K562 (cell line): ENCODE data around the gene ZNF804A. TPM values are rescaled to one million over a fixed set of nuclear protein-coding genes. Genes with fewer than 3 reads are reported as not detected.

Source experiments
- ATAC-seq: fragments of 200-7000 bp; cut with Tn5 transposase; 3 replicates; pipeline ENCODE4 v1.9.1; 2020; ENCODE audit warnings: moderate library complexity
- BruUV-seq: library from RNA; stranded (reverse); fragments of 400-500 nt; replicated peaks from 2 replicates; lab custom pipeline; 2021; lab: Mats Ljungman, UMichigan
- CTCF ChIA-PET: fragments of 300-600 bp; formaldehyde crosslinking; extraction: SDS; loops from one replicate; lab custom pipeline; 2021; ENCODE audit warnings: low intra/inter-chr PET ratio; lab: Yijun Ruan, JAX
- POLR2A ChIA-PET: fragments of 300-600, 350-650 bp; sonication (Branson Sonifier 250); formaldehyde crosslinking; extraction: SDS; loops from one replicate; lab custom pipeline; 2021; ENCODE audit warnings: antibody characterized with exemption, inconsistent platforms; lab: Yijun Ruan, JAX
- DNase-seq, 4 experiments: peaks; one replicate each; pipeline versions ENCODE4 v3.0.0 to v3.0.0-alpha.2; 2011 to 2018; ENCODE audit warnings: low spot score in 3 of 4, mixed read lengths in 3 of 4; ENCODE audit errors: extremely low read depth in 1 of 4
- FAIRE-seq: peaks from 2 replicates; lab custom pipeline; 2011; peaks lifted over from hg19 to GRCh38; lab: Jason Lieb, UNC
- H2AFZ ChIP-seq: 2 replicates; pipeline ENCODE4 v1.6.0; 2011; ENCODE audit warnings: low read depth, low read length, control low read depth, inconsistent platforms
- H3K27ac ChIP-seq: fragments of 200-600 bp; 3 replicates; pipeline ENCODE4 v1.8.0; 2011; ENCODE audit warnings: low read depth, mild to moderate bottlenecking, control low read depth, inconsistent platforms, low read length, moderate library complexity, mixed read lengths; ENCODE audit errors: extremely low read depth
- H3K27me3 ChIP-seq, 2 experiments: fragments of 300-600 bp in 1 of 2; 2 replicates in 1 of 2; 3 replicates in 1 of 2; pipeline versions ENCODE4 v1.6.0 to v1.8.0; 2011; ENCODE audit warnings: inconsistent platforms in 2 of 2, low read length in 2 of 2, mild to moderate bottlenecking in 1 of 2, mixed read lengths in 1 of 2, moderate library complexity in 1 of 2; ENCODE audit not compliant: control insufficient read depth in 2 of 2, insufficient read depth in 2 of 2
- H3K36me3 ChIP-seq: fragments of 300-600 bp; 3 replicates; pipeline ENCODE4 v1.8.0; 2011; ENCODE audit warnings: mild to moderate bottlenecking, low read length, inconsistent platforms; ENCODE audit not compliant: control insufficient read depth, insufficient read depth
- H3K4me1 ChIP-seq, 2 experiments: fragments of 200-600 bp in 1 of 2; replicated peaks in 1 of 2; 2 replicates in 1 of 2; 3 replicates in 1 of 2; pipeline versions ENCODE4 v1.5.1 to v1.8.0; 2011; ENCODE audit warnings: inconsistent platforms in 2 of 2, low read length in 2 of 2, mild to moderate bottlenecking in 1 of 2, mixed read lengths in 1 of 2, moderate library complexity in 1 of 2; ENCODE audit not compliant: control insufficient read depth in 2 of 2, insufficient read depth in 2 of 2
- H3K4me2 ChIP-seq: 2 replicates; pipeline ENCODE4 v1.6.1; 2011; ENCODE audit warnings: low read length, control low read depth, inconsistent platforms, mixed read lengths; ENCODE audit not compliant: insufficient read depth
- H3K4me3 ChIP-seq: fragments of 200-600 bp; sonication (generic), shearing (Covaris generic); 2 replicates; pipeline ENCODE4 v1.5.1; 2016; ENCODE audit warnings: control low read depth, inconsistent platforms
- H3K79me2 ChIP-seq: fragments of 200-600 bp; 3 replicates; pipeline ENCODE4 v1.8.0; 2011; ENCODE audit warnings: low read length, inconsistent platforms; ENCODE audit not compliant: control insufficient read depth, insufficient read depth
- H3K9ac ChIP-seq, 2 experiments: 2 replicates each; pipeline versions ENCODE4 v1.6.0 to v1.6.1; 2011; ENCODE audit warnings: low read depth in 2 of 2, low read length in 2 of 2, control low read depth in 1 of 2, inconsistent platforms in 1 of 2, mild to moderate bottlenecking in 1 of 2, mixed read lengths in 1 of 2; ENCODE audit not compliant: insufficient read depth in 1 of 2
- H3K9me1 ChIP-seq: one replicate; pipeline ENCODE4 v1.6.0; 2011; ENCODE audit warnings: inconsistent platforms, mild to moderate bottlenecking, low read length, moderate library complexity; ENCODE audit not compliant: control insufficient read depth, insufficient read depth
- H3K9me3 ChIP-seq: replicated peaks from 2 replicates; pipeline ENCODE4 v1.5.1; 2011; ENCODE audit warnings: low read depth, low read length, inconsistent platforms; ENCODE audit not compliant: control insufficient read depth, insufficient read depth
- H4K20me1 ChIP-seq: replicated peaks from 2 replicates; pipeline ENCODE4 v1.6.1; 2011; ENCODE audit warnings: low read length, inconsistent platforms, mixed read lengths; ENCODE audit not compliant: control insufficient read depth, insufficient read depth
- DEAF1 ChIP-seq: fragments of 450-650 bp; formaldehyde crosslinking; IDR thresholded peaks from 2 replicates; pipeline ENCODE4 v1.4.0; 2020; ENCODE audit warnings: mild to moderate bottlenecking, moderate library complexity
- FUS ChIP-seq: fragments of 200-400 bp; formaldehyde crosslinking; optimal IDR thresholded peaks from 2 replicates; pipeline ENCODE3; 2017; ENCODE audit warnings: low read depth, low read length
- NKRF ChIP-seq: fragments of 450-650 bp; IDR thresholded peaks from 2 replicates; pipeline ENCODE4 v1.6.1; 2016; ENCODE audit warnings: borderline replicate concordance
- PRPF4 ChIP-seq: fragments of 200-400 bp; formaldehyde crosslinking; IDR thresholded peaks from one replicate; pipeline ENCODE4 v1.6.1; 2017; ENCODE audit warnings: low read length, low read depth, mild to moderate bottlenecking; ENCODE audit not compliant: insufficient read depth, poor library complexity, severe bottlenecking
- SAFB ChIP-seq: fragments of 200-400 bp; formaldehyde crosslinking; IDR thresholded peaks from 2 replicates; pipeline ENCODE4 v1.6.1; 2017; ENCODE audit warnings: low read depth, low read length, borderline replicate concordance
- TAF1 ChIP-seq: IDR thresholded peaks from 2 replicates; pipeline ENCODE4 v1.6.1; 2011; ENCODE audit warnings: mild to moderate bottlenecking, low read length, moderate library complexity; ENCODE audit not compliant: insufficient read depth, control insufficient read depth, severe bottlenecking; ENCODE audit errors: extremely low read depth
- ZNF280B ChIP-seq: fragments of 250-450 bp; sonication (Bioruptor Pico); IDR thresholded peaks from 2 replicates; pipeline ENCODE4 v1.5.1; 2021; ENCODE audit warnings: mild to moderate bottlenecking
- WGBS: fragments of 100-300 bp; shearing (Covaris generic); methylation state at CpG from one replicate; pipeline ENCODE4 v1.1.6; 2016; ENCODE audit warnings: low coverage, mixed read lengths; ENCODE audit not compliant: insufficient coverage; ENCODE audit errors: missing lambda C conversion rate; 5-methylcytosine and 5-hydroxymethylcytosine counted together
- in situ Hi-C: fragments of 300-500 bp; cut with MboI; formaldehyde crosslinking; loops from 4 replicates; pipeline ENCODE4 v1.15.0; 2018; ENCODE audit warnings: inconsistent platforms, mixed read lengths
- intact Hi-C: fragments of 100-400 bp; cut with micrococcal nuclease; formaldehyde crosslinking; loops from 2 replicates; pipeline ENCODE4 v1.14.2; 2022
- polyA plus RNA-seq, 8 experiments: library from polyadenylated mRNA; depleted of rRNA in 4 of 8; stranded (reverse) in 5 of 8; unstranded in 3 of 8; fragments of >200 nt; fragmentation: Nextera tagmentation in 2 of 8; fragmentation: Illumina TruSeq in 1 of 8; extraction: Ambion mirVana in 2 of 8; extraction: Trizol in 1 of 8; gene quantifications; 2 replicates each; pipeline versions ENCODE4 v1.2.1 to v1.2.3, GENCODE V29; 2011 to 2014; ENCODE audit warnings: inconsistent platforms in 1 of 8, missing spikeins in 1 of 8
- total RNA-seq, 7 experiments: library from RNA; depleted of rRNA in 6 of 7; stranded (reverse); fragments of >200 nt in 6 of 7; fragmentation: Illumina TruSeq in 2 of 7; extraction: Trizol in 2 of 7; gene quantifications; 2 replicates each; pipeline versions ENCODE4 v1.2.1 to v1.2.3, GENCODE V29; 2011 to 2021; ENCODE audit warnings: low replicate concordance in 1 of 7

The ZNF804A gene
- total and polyA plus RNA-seq, 9 of the 15 experiments (the other 6 are each of a cell fraction or from before 2014, with no cell fraction given), result 0.01 to 1.2 (median 0.73) TPM

GRCh38 chr2:184564092-184564491 is 34.2 kb upstream of the ZNF804A start:
- ATAC-seq (no peak), FAIRE-seq (no peak), DNase-seq (no peak)
- 6% methylated on average over 1 of the region's 1 CpG for WGBS
- POLR2A ChIA-PET, result no interaction called here
- Histone ChIP-seq H3K27ac (no peak overlapping the region), H2AFZ (no peak overlapping the region), H3K9ac (no peak overlapping the region), H3K79me2 (no peaks in the 10 kb centered on the region), H3K4me1 (peaks cover 0 to 6% of the 10 kb centered on the region in 2 experiments; a peak in 1 of 5 replicates), H3K4me2 (no peak overlapping the region), H3K9me3 (no peaks in the 10 kb centered on the region), H3K27me3 (no peaks in the 10 kb centered on the region), H3K4me3 (no peak overlapping the region), H3K9me1 (no peaks in the 10 kb centered on the region), H4K20me1 (no peaks in the 10 kb centered on the region), H3K36me3 (no peaks in the 10 kb centered on the region)
- no TSS peak for BruUV-seq
- in situ Hi-C loops, result no loop called here
- intact Hi-C loops, result no loop called here
- CTCF ChIA-PET, result no interaction called here
- TF ChIP-seq ZNF280B (no peak), SAFB (no peak), TAF1 (no peak), NKRF (no peak), PRPF4 (no peak), DEAF1 (CRISPR knock-in tag) (no peak), FUS (no peak)
